H1 (cell line): ENCODE data around the gene PSMB11. TPM values are rescaled to one million over a fixed set of nuclear protein-coding genes. Genes with fewer than 3 reads are reported as not detected.

ENCODE experiments used
- ATF3 ChIP-seq: IDR thresholded peaks from 2 replicates; pipeline ENCODE4 v1.6.1; 2011; ENCODE audit warnings: low read depth, mild to moderate bottlenecking, low read length; ENCODE audit not compliant: insufficient read depth
- E2F6 ChIP-seq: IDR thresholded peaks from 2 replicates; pipeline ENCODE4 v1.6.1; 2012; ENCODE audit warnings: inconsistent platforms
- FOSL1 ChIP-seq: IDR thresholded peaks from 2 replicates; pipeline ENCODE4 v1.6.1; 2011; ENCODE audit warnings: mild to moderate bottlenecking, low read depth, low read length, moderate library complexity; ENCODE audit not compliant: insufficient read depth
- POU5F1 ChIP-seq: IDR thresholded peaks from 2 replicates; pipeline ENCODE4 v1.6.1; 2011; ENCODE audit warnings: low read depth, mild to moderate bottlenecking, low read length, moderate library complexity
- SAP30 ChIP-seq: fragments of 300-600 bp; sonication (generic); IDR thresholded peaks from 2 replicates; pipeline ENCODE4 v1.7.1; 2012; ENCODE audit warnings: low read length, moderate library complexity, mild to moderate bottlenecking, inconsistent platforms; ENCODE audit not compliant: insufficient read depth, insufficient replicate concordance
- SIN3A ChIP-seq, 2 experiments: IDR thresholded peaks in 1 of 2; conservative IDR thresholded peaks in 1 of 2; 2 replicates each; pipeline ENCODE4 v1.6.1; 2011 to 2012; ENCODE audit warnings: low read length in 2 of 2, improper control_type of control experiment in 1 of 2, low read depth in 1 of 2, mild to moderate bottlenecking in 1 of 2
- ZNF274 ChIP-seq: IDR thresholded peaks from 2 replicates; pipeline ENCODE4 v1.7.0; 2012; ENCODE audit warnings: low read length, borderline replicate concordance; ENCODE audit errors: extremely low read depth
- polyA plus RNA-seq, 7 experiments: library from polyadenylated mRNA; depleted of rRNA in 3 of 7; stranded (reverse) in 5 of 7; unstranded in 2 of 7; fragments of >200 nt in 5 of 7; fragments of 200-250 nt in 2 of 7; gene quantifications; 1 replicate in 5 of 7; 2 replicates in 1 of 7; 4 replicates in 1 of 7; pipeline versions ENCODE4 v1.2.1 to v1.2.3, GENCODE V29; 2011 to 2013; ENCODE audit warnings: missing spikeins in 2 of 7, mixed read lengths in 2 of 7
- total RNA-seq: library from RNA; stranded (reverse); fragmentation: NEBNext Ultra II Directional; extraction: Animal tissue kit (Norgen Biotek cat#: 25700); gene quantifications from 2 replicates; pipeline ENCODE4 v1.2.1, GENCODE V29; 2021
- TF ChIP-seq, protein P1 (sequence below): fragments of 300-600 bp; sonication (generic); IDR thresholded peaks from 2 replicates; pipeline ENCODE4 v1.7.1; 2012; ENCODE audit warnings: low read length, moderate library complexity, mild to moderate bottlenecking, inconsistent platforms; ENCODE audit not compliant: insufficient replicate concordance

Gene PSMB11
- total and polyA plus RNA-seq, 2 of the 8 experiments (the other 6 are each of a cell fraction or from before 2014, with no cell fraction given): not detected

DNA sequence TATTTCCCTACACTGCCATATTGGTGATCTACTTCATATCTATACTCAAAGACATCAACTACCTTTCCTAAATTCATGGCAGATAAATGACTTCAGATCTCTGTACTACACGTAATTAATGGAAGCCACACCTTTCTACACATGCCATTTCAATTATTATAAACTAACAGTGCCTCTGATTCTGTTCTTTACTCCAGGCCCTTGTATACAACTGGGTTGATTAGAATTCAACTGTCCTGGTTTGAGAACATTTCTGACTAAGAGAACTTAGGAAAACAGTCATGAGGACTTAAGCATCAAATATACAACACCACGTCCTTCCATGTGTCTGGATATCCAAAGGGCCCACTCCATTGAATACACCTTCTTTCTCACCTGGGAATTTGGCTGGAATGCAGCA is 51.1 kb downstream of the PSMB11 start (continued):
- TF ChIP-seq, protein P1, sequence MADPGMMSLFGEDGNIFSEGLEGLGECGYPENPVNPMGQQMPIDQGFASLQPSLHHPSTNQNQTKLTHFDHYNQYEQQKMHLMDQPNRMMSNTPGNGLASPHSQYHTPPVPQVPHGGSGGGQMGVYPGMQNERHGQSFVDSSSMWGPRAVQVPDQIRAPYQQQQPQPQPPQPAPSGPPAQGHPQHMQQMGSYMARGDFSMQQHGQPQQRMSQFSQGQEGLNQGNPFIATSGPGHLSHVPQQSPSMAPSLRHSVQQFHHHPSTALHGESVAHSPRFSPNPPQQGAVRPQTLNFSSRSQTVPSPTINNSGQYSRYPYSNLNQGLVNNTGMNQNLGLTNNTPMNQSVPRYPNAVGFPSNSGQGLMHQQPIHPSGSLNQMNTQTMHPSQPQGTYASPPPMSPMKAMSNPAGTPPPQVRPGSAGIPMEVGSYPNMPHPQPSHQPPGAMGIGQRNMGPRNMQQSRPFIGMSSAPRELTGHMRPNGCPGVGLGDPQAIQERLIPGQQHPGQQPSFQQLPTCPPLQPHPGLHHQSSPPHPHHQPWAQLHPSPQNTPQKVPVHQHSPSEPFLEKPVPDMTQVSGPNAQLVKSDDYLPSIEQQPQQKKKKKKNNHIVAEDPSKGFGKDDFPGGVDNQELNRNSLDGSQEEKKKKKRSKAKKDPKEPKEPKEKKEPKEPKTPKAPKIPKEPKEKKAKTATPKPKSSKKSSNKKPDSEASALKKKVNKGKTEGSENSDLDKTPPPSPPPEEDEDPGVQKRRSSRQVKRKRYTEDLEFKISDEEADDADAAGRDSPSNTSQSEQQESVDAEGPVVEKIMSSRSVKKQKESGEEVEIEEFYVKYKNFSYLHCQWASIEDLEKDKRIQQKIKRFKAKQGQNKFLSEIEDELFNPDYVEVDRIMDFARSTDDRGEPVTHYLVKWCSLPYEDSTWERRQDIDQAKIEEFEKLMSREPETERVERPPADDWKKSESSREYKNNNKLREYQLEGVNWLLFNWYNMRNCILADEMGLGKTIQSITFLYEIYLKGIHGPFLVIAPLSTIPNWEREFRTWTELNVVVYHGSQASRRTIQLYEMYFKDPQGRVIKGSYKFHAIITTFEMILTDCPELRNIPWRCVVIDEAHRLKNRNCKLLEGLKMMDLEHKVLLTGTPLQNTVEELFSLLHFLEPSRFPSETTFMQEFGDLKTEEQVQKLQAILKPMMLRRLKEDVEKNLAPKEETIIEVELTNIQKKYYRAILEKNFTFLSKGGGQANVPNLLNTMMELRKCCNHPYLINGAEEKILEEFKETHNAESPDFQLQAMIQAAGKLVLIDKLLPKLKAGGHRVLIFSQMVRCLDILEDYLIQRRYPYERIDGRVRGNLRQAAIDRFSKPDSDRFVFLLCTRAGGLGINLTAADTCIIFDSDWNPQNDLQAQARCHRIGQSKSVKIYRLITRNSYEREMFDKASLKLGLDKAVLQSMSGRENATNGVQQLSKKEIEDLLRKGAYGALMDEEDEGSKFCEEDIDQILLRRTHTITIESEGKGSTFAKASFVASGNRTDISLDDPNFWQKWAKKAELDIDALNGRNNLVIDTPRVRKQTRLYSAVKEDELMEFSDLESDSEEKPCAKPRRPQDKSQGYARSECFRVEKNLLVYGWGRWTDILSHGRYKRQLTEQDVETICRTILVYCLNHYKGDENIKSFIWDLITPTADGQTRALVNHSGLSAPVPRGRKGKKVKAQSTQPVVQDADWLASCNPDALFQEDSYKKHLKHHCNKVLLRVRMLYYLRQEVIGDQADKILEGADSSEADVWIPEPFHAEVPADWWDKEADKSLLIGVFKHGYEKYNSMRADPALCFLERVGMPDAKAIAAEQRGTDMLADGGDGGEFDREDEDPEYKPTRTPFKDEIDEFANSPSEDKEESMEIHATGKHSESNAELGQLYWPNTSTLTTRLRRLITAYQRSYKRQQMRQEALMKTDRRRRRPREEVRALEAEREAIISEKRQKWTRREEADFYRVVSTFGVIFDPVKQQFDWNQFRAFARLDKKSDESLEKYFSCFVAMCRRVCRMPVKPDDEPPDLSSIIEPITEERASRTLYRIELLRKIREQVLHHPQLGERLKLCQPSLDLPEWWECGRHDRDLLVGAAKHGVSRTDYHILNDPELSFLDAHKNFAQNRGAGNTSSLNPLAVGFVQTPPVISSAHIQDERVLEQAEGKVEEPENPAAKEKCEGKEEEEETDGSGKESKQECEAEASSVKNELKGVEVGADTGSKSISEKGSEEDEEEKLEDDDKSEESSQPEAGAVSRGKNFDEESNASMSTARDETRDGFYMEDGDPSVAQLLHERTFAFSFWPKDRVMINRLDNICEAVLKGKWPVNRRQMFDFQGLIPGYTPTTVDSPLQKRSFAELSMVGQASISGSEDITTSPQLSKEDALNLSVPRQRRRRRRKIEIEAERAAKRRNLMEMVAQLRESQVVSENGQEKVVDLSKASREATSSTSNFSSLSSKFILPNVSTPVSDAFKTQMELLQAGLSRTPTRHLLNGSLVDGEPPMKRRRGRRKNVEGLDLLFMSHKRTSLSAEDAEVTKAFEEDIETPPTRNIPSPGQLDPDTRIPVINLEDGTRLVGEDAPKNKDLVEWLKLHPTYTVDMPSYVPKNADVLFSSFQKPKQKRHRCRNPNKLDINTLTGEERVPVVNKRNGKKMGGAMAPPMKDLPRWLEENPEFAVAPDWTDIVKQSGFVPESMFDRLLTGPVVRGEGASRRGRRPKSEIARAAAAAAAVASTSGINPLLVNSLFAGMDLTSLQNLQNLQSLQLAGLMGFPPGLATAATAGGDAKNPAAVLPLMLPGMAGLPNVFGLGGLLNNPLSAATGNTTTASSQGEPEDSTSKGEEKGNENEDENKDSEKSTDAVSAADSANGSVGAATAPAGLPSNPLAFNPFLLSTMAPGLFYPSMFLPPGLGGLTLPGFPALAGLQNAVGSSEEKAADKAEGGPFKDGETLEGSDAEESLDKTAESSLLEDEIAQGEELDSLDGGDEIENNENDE: no peak
- TF ChIP-seq ATF3 (no peak), POU5F1 (no peak), SIN3A (conservative IDR thresholded peaks at IDR 0.05 in 1 of 2, IDR thresholded peaks at IDR 0.05 in 1 of 2; ENCODE audit: low read depth in 1 of 2, low read length in 2 of 2) (no peak), FOSL1 (no peak), ZNF274 (no peak), SAP30 (no peak), E2F6 (no peak)
